H54 (cell line): ENCODE data around the gene PCNP.
"Not testable (repeated sequence)": the region's sequence is repeated elsewhere in the genome, so short reads cannot be mapped to it uniquely, and the experiment has no call there.

Experiments used
- DNase-seq: peaks from one replicate; pipeline ENCODE4 v3.0.0; 2011; ENCODE audit warnings: low spot score, mixed read lengths; ENCODE audit not compliant: insufficient read length
- FAIRE-seq: peaks from 3 replicates; lab custom pipeline; 2011; peaks lifted over from hg19 to GRCh38; lab: Jason Lieb, UNC
- POLR2A ChIP-seq: IDR thresholded peaks from 2 replicates; pipeline ENCODE4 v1.6.1; 2011; ENCODE audit warnings: low read depth, mild to moderate bottlenecking, low read length

Gene PCNP

DNA sequence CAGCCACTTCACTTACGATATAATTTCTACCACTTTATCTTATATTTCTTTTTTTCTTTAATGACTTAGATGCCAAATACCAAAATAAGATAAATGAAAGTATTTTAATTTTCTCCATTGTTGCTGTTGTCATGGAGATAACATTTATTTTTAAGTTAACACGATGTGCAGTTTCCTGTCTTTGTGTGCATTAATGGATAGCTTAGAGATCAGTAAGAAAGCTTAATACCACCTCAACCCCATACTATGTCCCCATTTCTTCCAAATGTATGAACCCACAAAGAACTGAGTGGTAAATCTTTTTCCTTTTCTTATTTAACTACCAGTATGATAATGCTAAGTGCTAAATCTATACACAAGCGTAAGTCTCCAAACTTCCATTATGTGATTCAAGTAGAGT is 17.1 kb downstream of the PCNP start:
- DNase-seq (no peak), FAIRE-seq (no peak)
- no peak for TF ChIP-seq POLR2A

DNA sequence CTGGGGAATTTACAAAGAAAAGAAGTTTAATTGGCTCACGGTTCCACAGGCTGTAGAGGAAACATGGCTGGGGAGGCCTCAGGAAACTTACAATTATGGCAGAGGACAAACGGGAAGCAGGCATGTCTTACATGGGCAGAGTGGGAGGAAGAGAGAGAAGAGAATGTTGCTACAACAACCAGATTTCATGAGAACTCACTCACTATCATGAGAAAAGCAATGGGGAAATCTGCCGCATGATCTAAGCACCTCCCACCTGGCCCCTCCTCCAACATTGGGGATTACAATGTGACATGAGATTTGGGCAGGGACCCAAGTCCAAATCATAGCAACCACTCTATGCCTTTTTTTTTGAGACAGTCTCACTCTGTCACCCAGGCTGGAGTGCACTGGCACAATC is 28.8 kb downstream of the PCNP start:
- no peak for DNase-seq
- TF ChIP-seq POLR2A, result no peak
- FAIRE-seq, result no peak

DNA sequence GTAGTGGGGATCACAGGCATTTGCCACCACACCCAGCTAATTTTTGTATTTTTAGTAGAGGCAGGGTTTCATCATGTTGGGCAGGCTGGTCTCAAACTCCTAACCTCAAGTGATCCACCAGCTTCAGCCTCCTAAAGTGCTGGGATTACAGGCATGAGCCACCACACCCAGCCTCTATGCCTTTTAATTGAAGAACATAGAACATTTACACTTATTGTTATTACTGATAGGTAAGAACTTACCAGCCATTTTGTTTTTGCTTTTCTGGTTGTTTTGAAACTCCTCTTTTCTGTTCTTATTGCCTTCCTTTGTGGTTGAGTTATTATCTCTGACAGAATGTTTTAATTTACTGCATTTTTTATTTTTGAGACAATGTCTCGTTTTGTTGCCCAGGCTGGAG is 29.2 kb downstream of the PCNP start:
- TF ChIP-seq POLR2A, result no peak
- DNase-seq (no peak), FAIRE-seq (no peak)

DNA sequence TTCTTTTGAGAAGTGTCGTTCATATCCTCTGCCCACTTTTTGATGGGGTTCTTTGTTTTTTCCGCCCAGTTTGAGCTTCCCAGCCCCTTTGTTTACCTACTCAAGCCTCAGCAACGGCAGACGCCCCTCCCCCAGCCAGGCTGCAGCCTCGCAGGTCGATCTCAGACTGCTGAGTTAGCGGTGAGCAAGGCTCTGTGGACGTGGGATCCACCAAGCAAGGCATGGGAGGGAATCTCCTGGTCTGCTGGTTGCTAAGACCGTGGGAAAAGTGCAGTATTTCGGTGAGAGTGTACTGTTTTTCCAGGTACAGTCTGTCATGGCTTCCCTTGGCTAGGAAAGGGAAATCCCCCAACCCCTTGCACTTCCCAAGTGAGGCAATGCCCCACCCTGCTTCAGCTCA is 31.4 kb downstream of the PCNP start:
- FAIRE-seq, DNase-seq: not testable (repeated sequence)

DNA sequence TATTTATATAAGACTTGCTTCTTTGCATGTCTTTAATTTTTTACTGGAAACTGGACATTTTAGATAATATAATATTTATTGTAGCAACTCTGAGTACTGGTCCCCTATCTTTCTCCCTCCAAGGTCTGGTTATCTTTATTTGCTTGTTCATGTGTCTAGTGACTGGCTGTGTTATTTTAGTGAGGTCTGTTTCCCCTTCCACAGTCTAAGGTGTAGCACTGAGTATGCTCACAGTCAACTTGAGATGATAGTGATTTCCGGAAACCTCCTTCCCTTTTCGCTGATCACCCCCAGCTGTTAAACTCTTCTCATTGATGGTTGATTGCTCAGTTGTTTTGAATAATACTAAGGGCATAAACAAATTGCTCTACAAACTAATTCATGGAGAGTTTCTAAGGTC is 37.0 kb downstream of the PCNP start:
- DNase-seq (no peak), FAIRE-seq (no peak)
- TF ChIP-seq POLR2A, result no peak

DNA sequence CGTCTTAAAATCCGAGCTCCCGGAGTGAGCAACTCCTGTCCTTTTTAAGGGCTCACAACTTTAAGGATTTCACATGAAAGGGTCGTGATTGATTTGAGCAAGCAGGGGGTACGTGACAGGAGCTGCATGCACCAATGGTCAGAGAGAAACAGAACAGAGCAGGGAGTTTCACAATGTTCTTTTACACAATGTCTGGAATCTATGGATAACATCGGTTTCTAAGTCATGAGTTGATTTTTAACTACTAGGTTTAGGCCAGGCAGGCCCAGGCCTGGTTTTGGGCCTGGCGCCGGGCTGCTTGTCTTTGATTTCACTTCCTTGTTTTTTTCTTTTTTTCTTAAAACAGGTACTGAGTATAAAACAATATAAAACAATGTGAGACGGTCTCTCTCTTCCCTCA is 39.0 kb downstream of the PCNP start:
- not testable (repeated sequence) for FAIRE-seq, DNase-seq

- FAIRE-seq, result no peak
- DNase-seq, result no peak
- no peak for TF ChIP-seq POLR2A
Measured at GRCh38 chr3:101615525-101615924, 41.5 kb downstream of the PCNP start.

GRCh38 chr3:101617478-101617877 is 43.5 kb downstream of the PCNP start:
- FAIRE-seq (no peak), DNase-seq (no peak)
- no peak for TF ChIP-seq POLR2A

DNA sequence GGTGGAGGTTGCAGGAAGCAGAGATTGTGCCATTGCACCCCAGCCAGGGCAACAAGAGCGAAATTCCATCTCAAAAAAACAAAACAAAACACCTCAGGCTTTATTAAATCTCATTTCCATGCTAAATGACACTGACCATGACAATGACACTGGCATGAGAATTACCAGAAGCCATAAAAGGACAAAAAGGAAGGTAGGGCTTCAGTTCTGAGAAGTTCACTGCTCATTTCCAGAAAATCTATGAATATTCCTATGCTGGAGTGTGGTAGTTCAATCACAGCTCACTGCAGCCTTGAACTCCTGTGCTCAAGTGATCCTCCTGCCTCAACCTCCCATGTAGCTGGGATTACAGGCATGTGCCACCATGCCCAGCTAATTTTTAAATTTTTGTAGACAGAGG is 44.7 kb downstream of the PCNP start:
- DNase-seq (no peak), FAIRE-seq (no peak)
- TF ChIP-seq POLR2A, result no peak

- DNase-seq, result no peak
- TF ChIP-seq POLR2A, result no peak
- FAIRE-seq, result no peak
Measured at GRCh38 chr3:101619734-101620133, 45.8 kb downstream of the PCNP start.

GRCh38 chr3:101623656-101624055 is 49.7 kb downstream of the PCNP start:
- FAIRE-seq (no peak), DNase-seq (no peak)
- no peak for TF ChIP-seq POLR2A

- DNase-seq (no peak), FAIRE-seq (no peak)
- no peak for TF ChIP-seq POLR2A
Measured at GRCh38 chr3:101624857-101625256, 50.9 kb downstream of the PCNP start.

- TF ChIP-seq POLR2A, result no peak
- FAIRE-seq (no peak), DNase-seq (no peak)
Measured at GRCh38 chr3:101625879-101626278, 51.9 kb downstream of the PCNP start.

DNA sequence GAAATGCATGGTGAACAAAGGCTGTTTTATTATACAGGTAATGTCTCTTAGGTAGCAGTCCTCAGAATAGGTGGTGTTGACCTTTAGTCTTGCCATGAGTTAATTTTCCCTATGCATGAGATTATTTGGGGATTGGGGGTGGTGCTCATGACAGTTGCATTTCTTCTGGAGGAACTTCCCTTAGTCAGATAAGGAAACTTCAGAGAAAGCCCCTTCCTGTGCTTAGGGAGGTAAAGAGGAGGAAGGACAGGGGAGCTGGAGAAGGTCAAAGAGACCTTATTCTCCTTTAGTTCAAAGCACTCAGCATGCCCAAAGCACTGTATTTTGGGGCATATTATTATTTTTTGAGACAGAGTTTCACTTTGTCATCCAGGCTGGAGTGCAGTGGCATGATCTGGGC is 55.2 kb downstream of the PCNP start:
- DNase-seq (no peak), FAIRE-seq (no peak)
- TF ChIP-seq POLR2A, result no peak

- no peak for FAIRE-seq
- DNase-seq, result no peak
- no peak for TF ChIP-seq POLR2A
Measured at GRCh38 chr3:101631098-101631796, 57.3 kb downstream of the PCNP start.

DNA sequence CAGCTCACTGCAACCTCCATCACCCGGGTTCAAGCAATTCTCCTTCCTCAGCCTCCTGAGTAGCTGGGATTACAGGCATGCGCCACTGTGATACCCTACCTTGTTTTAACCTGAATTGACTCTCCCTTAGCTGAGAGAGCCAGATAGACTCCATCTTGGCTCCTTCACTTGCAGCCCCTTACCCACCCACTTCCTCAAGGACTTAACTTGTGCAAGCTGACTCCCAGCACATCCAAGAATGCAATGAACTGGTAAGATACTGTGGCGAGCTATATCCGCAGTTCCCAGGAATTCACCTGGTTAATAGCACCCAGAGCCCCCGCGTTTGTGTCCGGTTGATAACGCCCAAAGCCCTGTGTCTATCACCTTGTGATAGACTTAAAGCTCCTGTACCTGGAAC is 58.0 kb downstream of the PCNP start:
- FAIRE-seq, result not testable (repeated sequence)

More for the DNA sequence above, 58.0 kb downstream of the PCNP start:
- DNase-seq, result not testable (repeated sequence)
